Measurements from ENCODE around the gene KRT12.
"Not testable (repeated sequence)": the region's sequence is repeated elsewhere in the genome, so short reads cannot be mapped to it uniquely, and the experiment has no call there.

KRT12 gene

GRCh38 chr17:40883626-40884334 lies 16.8 kb upstream of the KRT12 start:
- no peak for DNase-seq

DNA sequence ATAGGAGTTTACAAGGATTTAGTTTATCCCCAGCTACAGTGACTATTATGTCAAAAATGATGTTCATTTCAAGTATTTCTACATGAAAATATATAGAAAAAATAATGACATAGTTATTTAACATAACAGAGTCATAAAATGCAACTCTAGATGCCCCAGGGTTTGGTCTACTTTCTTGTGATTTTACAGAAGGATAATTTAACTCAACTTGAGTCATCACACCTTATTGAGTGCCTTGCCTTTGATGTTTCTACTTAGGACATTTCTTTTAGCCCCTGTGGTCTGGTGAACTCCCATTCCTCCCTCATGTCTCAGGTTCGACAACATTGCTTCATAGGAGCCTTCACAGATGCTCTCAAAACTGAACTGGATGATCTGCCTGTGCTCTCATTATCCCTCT lies 16.0 kb upstream of the KRT12 start:
- no peak for DNase-seq

- no peak for DNase-seq
Observed at GRCh38 chr17:40879026-40879425, 12.0 kb upstream of the KRT12 start.

GRCh38 chr17:40878044-40878443 lies 11.0 kb upstream of the KRT12 start:
- no peak for DNase-seq

DNA sequence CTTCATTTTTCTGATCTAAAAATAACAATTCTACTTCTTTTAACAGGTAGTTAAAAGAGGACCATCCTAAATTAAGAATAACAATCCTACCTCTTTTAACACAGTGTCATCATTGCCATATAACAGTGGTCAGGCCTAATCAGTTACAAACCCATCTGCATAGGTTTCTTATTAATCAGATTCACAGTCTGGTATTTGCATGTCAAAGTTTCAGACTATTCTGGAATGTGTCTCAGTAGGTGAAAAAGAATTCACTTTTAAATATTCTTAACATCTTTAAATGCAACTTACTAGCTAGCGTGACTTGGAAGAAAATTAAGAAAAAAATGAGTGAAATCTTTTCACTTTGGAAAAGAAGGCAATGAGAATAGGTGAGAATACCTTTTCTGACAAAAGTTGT lies 6.8 kb upstream of the KRT12 start:
- no peak for DNase-seq

DNA sequence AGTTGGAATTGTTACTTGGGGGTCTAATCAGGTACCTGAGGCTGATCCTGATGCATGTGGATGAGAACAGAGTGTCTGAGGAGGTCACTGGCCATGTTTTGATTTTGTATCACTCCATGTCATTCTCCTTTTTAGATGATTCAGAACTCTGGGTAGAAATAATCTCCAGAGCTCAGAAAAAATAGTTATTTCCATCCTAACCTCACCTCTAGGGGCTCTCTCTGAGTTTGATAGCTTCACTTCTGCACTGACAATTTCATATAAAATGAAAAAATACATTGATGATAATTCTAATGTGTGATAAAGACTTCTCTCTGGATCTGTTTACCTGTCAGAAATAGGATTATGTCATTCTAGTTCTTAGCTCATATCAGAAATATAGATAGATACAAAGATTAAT lies 6.2 kb upstream of the KRT12 start:
- DNase-seq, result no peak

GRCh38 chr17:40872416-40872815 lies 5.4 kb upstream of the KRT12 start:
- no peak for DNase-seq

- DNase-seq, result no peak
Observed at GRCh38 chr17:40871316-40871715, 4.3 kb upstream of the KRT12 start.

DNA sequence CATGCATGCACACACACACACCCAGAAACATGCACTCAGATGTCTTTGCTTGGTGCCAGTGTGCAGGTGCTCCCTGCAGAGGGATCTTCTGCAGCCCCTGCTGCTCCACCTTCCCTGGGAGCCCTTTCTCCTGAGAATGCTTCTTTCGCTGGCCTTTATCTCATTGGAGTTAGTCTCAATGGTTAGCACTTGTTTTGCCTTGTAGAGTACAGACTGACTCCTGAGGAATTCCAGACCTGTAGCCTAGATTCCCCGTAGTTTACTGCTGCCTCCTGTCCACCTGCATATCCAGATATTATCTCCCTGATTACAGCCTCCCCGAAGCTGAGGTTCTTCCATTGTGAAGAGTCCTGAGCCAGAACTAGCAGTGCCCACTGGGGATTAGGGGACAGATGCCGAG lies 3.1 kb upstream of the KRT12 start:
- DNase-seq, result no peak

- DNase-seq, result no peak
Observed at GRCh38 chr17:40864661-40865390, 2.2 kb downstream of the KRT12 start.

GRCh38 chr17:40862985-40863733 lies 3.9 kb downstream of the KRT12 start:
- no peak for DNase-seq

DNA sequence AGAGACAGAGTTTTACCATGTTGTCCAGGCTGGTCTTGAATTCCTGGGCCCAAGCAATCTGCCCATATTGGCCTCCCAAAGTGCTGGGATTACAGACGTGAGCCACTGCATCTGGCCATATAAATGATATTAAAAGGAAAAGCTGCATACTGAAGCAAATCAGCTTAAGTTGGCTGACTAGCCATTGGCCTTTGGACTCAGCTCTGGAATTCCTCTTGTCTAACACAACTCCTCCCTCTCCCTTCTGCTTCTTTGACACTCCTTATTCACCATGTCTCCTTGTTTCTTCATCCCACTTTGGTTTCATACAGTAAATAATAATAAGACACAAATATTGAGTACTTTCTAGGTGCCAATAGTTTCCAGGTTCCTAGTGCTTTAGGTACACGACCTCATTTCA lies 7.5 kb downstream of the KRT12 start:
- DNase-seq, result no peak

- not testable (repeated sequence) for DNase-seq
Observed at GRCh38 chr17:40858667-40859066, 8.4 kb downstream of the KRT12 start.

- DNase-seq, result no peak
Observed at GRCh38 chr17:40857535-40857934, 9.5 kb downstream of the KRT12 start.

DNA sequence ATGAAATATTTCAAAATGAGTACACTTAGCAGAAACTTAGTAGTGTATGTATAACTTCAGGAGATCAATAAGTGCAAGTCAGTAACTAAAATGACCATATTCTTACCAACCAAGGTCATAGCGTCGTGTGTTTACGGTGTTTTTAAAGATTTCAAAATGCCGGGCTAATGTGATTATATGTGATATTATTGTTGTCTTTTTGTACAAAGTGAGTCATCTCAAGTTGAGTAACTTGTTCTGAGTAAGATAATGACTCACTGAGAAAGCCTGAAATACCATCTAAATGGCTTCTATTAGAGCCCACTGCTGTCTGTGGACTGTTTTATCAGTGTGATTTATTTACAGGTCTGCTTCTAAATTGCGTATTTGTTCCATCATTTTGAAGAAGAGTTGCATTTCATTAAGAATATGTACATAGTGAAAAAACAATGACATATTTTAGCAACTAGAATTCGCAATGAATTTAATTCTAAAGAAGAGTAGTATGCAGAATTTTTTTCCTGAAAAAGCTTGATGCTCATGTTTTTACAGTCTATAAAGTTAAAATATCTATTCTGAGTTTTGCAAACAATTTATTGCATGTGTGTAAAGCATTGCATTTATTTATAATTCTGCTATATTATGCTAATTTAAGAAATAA lies 12.7 kb downstream of the KRT12 start:
- no peak for DNase-seq

DNA sequence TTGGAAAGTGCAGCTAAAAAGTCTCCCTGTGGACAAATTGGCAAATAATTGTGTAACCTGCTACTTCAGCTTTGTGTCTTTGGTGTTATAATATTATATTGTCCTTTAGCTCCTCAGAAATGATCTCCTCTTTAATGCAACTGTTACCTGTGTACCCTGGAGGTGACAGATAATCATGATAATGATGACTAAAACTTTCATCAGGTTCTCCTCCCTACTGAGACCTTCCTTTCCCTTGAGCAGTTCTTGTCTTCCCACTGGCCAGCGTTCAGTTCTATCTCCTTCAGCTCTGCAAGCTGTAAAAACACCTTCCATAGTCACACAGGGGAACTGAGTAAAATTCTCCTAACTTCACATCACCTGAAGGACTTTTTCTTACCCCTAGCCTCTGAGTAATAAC lies 14.7 kb downstream of the KRT12 start:
- DNase-seq, result no peak

- DNase-seq, result no peak
Observed at GRCh38 chr17:40850293-40850972, 16.6 kb downstream of the KRT12 start.

GRCh38 chr17:40849723-40850122 lies 17.3 kb downstream of the KRT12 start:
- no peak for DNase-seq

DNA sequence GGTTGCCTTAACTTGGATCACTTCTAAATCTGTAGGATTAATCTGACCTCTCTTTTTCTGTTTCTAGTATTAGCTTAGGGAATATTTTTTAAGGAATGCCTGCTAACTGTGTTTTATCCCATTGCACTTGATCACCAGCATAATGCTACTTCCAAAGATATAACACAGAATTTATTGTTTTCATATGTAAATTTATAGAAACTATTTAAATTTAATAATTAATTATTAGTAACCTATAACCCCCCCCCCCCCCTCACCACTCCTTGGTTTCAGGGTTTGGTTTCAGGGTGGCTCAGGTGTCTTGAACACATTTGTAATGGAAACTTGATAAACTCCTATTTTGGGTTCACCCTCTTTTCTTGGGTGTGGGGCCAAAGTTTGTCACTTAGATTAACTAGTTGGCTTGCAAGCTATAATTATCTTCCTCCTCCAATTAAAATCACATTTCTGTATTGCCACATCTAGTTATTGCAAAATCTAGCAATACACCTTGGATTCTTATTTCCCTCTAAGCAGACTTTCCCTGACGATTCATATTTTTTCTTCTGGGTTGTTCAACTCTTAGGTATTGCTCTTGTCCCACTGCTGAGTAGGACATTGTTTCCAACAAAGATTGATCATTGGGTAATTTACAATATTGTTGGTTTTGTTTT lies 18.3 kb downstream of the KRT12 start:
- DNase-seq, result no peak

GRCh38 chr17:40846515-40847144 lies 20.4 kb downstream of the KRT12 start:
- DNase-seq, result no peak

- DNase-seq, result no peak
Observed at GRCh38 chr17:40844671-40845107, 22.3 kb downstream of the KRT12 start.

DNA sequence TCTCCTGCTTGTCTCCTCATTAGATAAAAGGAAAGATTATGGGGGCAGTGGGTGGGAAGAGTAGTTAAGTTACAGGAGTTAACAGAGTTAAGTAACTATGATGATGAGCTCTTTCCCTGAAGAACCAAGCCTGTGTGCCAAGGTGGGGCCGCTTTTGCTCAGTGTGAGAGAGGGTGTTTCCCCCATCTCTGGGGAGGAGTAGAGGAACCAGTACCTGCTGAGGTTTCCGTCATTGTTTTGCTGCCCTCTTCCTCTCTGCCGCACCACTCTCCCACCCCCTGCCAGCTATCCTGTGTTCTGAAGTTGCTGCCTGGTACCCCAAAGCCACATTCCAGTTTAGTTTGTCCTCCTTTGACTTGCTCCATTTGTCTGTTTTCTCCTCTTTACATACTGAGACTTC lies 23.8 kb downstream of the KRT12 start:
- no peak for DNase-seq

Data from stimulated activated naive CD4-positive, alpha-beta T cell treated with Interleukin-2 at 50 U/mL for 16 hours (primary cell).